B cell (primary cell): Measurements from ENCODE around the gene GPR35. TPM values are rescaled to one million over a fixed set of nuclear protein-coding genes. Genes with fewer than 3 reads are reported as not detected.
A peak's percentile ranks its signal among the peaks of the same experiment; 100 is the strongest.

Experiments used
- ATAC-seq: fragments of 200-7000 bp; cut with Tn5 transposase; one replicate; pipeline ENCODE4 v1.10.0; 2021; ENCODE audit warnings: low read depth, mild to moderate bottlenecking, moderate number of reproducible peaks, moderate library complexity
- CTCF ChIA-PET: fragments of 350-600 bp; sonication (Branson Sonifier 250); formaldehyde crosslinking; loops from one replicate; lab custom pipeline; 2021; ENCODE audit warnings: antibody characterized with exemption, inconsistent platforms; lab: Charles Lee
- POLR2A ChIA-PET: fragments of 350-600 bp; sonication (Branson Sonifier 250); formaldehyde crosslinking; loops from one replicate; lab custom pipeline; 2021; ENCODE audit warnings: antibody characterized with exemption; lab: Charles Lee
- DNase-seq: peaks from one replicate; pipeline ENCODE4 v3.0.0; 2013
- H2AFZ ChIP-seq: 2 replicates; pipeline ENCODE4 v1.6.1; 2012; ENCODE audit warnings: mild to moderate bottlenecking, low read depth, low read length; ENCODE audit not compliant: insufficient read depth, poor library complexity, severe bottlenecking
- H3K27ac ChIP-seq, 2 donors: 1 replicate in 1 of 2; 2 replicates in 1 of 2; pipeline ENCODE4 v1.5.1; 2012 to 2013; ENCODE audit warnings: low read length in 2 of 2, mild to moderate bottlenecking in 2 of 2, moderate library complexity in 1 of 2
- H3K27me3 ChIP-seq, 4 experiments: fragments of 200-600 bp in 1 of 4; sonication (generic) in 1 of 4; replicated peaks in 1 of 4; 1 replicate in 2 of 4; 2 replicates in 2 of 4; pipeline versions ENCODE4 v1.6.1 to v1.7.0; 2013 to 2016; ENCODE audit warnings: low read length in 3 of 4, mild to moderate bottlenecking in 2 of 4, mixed read lengths in 1 of 4, moderate library complexity in 1 of 4; ENCODE audit not compliant: insufficient read depth in 4 of 4, control insufficient read depth in 3 of 4; ENCODE audit errors: control extremely low read depth in 1 of 4
- H3K36me3 ChIP-seq, 2 experiments: replicated peaks in 1 of 2; 1 replicate in 1 of 2; 2 replicates in 1 of 2; pipeline versions ENCODE4 v1.6.1 to v1.7.1; 2013; ENCODE audit warnings: low read length in 1 of 2; ENCODE audit not compliant: insufficient read depth in 2 of 2, control insufficient read depth in 1 of 2; ENCODE audit errors: control extremely low read depth in 1 of 2, extremely low read depth in 1 of 2
- H3K4me1 ChIP-seq, 2 donors: fragments of 200-600 bp in 1 of 2; sonication (generic) in 1 of 2; 1 replicate in 1 of 2; 2 replicates in 1 of 2; pipeline versions ENCODE4 v1.5.1 to v1.6.1; 2013 to 2017; ENCODE audit warnings: low read length in 2 of 2; ENCODE audit not compliant: control insufficient read depth in 2 of 2, insufficient read depth in 2 of 2
- H3K4me2 ChIP-seq: replicated peaks from 2 replicates; pipeline ENCODE3; 2012; ENCODE audit warnings: mild to moderate bottlenecking, low read depth, low read length; ENCODE audit not compliant: poor library complexity, severe bottlenecking
- H3K4me3 ChIP-seq, 5 experiments: fragments of 200-600 bp in 1 of 5; sonication (generic) in 1 of 5; 1 replicate in 3 of 5; 2 replicates in 2 of 5; pipeline versions ENCODE4 v1.5.1 to v1.7.0; 2011 to 2016; ENCODE audit warnings: low read length in 4 of 5, mild to moderate bottlenecking in 4 of 5, low read depth in 2 of 5, control low read depth in 1 of 5, moderate library complexity in 1 of 5; ENCODE audit not compliant: insufficient read depth in 1 of 5; ENCODE audit errors: control extremely low read depth in 1 of 5, extremely low read depth in 1 of 5
- H3K79me2 ChIP-seq: fragments of 200-600 bp; sonication (generic); one replicate; pipeline ENCODE4 v1.6.0; 2016; ENCODE audit warnings: low read length; ENCODE audit not compliant: control insufficient read depth, insufficient read depth
- H3K9ac ChIP-seq: fragments of 200-600 bp; sonication (generic); 2 replicates; pipeline ENCODE4 v1.6.1; 2017; ENCODE audit warnings: mild to moderate bottlenecking, low read length, moderate library complexity
- H3K9me3 ChIP-seq, 3 donors: one replicate each; pipeline versions ENCODE4 v1.6.1 to v1.7.1; 2013; ENCODE audit warnings: low read length in 2 of 3; ENCODE audit not compliant: control insufficient read depth in 2 of 3, insufficient read depth in 1 of 3; ENCODE audit errors: control extremely low read depth in 1 of 3
- H4K20me1 ChIP-seq: 2 replicates; pipeline ENCODE4 v1.6.0; 2012; ENCODE audit warnings: mild to moderate bottlenecking, low read length; ENCODE audit not compliant: insufficient read depth, control insufficient read depth, poor library complexity, severe bottlenecking
- H3K27ac Mint-ChIP-seq: one replicate; pipeline ENCODE4 v1.8.0; 2021; ENCODE audit warnings: mixed read lengths
- H3K27me3 Mint-ChIP-seq: one replicate; pipeline ENCODE4 v1.8.0; 2021; ENCODE audit warnings: mixed read lengths
- H3K4me1 Mint-ChIP-seq: one replicate; pipeline ENCODE4 v1.8.0; 2021; ENCODE audit warnings: mixed read lengths
- H3K4me3 Mint-ChIP-seq: one replicate; pipeline ENCODE4 v1.8.0; 2021; ENCODE audit warnings: mixed read lengths
- H3K9me3 Mint-ChIP-seq: one replicate; pipeline ENCODE4 v1.8.0; 2022; ENCODE audit warnings: mixed read lengths; ENCODE audit not compliant: insufficient read depth
- CTCF ChIP-seq: fragments of 200-600 bp; IDR thresholded peaks from one replicate; pipeline ENCODE4 v1.8.0; 2022; ENCODE audit warnings: antibody characterized with exemption, mild to moderate bottlenecking
- EZH2 ChIP-seq: IDR thresholded peaks from 2 replicates; pipeline ENCODE4 v1.6.1; 2012; ENCODE audit warnings: borderline replicate concordance, low read depth, mild to moderate bottlenecking, moderate library complexity, low read length; ENCODE audit not compliant: insufficient read depth, poor library complexity, severe bottlenecking
- WGBS: methylation state at CpG from one replicate; pipeline ENCODE4 v1.1.5; 2013; ENCODE audit warnings: missing lambda C conversion rate; ENCODE audit not compliant: insufficient coverage; 5-methylcytosine and 5-hydroxymethylcytosine counted together
- intact Hi-C: fragments of 100-400 bp; cut with micrococcal nuclease; formaldehyde crosslinking; loops from one replicate; pipeline ENCODE4 v1.10.0; 2022
- polyA plus RNA-seq: library from polyadenylated mRNA; depleted of rRNA; stranded (reverse); fragments of >200 nt; gene quantifications from 2 replicates; pipeline ENCODE4 v1.2.3, GENCODE V29; 2012
- total RNA-seq, 2 donors: library from RNA; stranded (reverse); fragments of 120-200 nt in 1 of 2; gene quantifications; 1 replicate in 1 of 2; 2 replicates in 1 of 2; pipeline versions ENCODE4 v1.2.3 to v1.2.4, GENCODE V29; 2013 to 2022

GPR35 gene
- total and polyA plus RNA-seq, 2 donors (not counting 1 experiment from before 2014, with no cell fraction given), result 1.8 to 9.6 TPM

- TF ChIP-seq EZH2 (no peak), CTCF (no peak)
- H3K36me3 ChIP-seq, result no peaks in the 10 kb centered on the region
- no peaks in the 10 kb centered on the region for H3K9me3 Mint-ChIP-seq
- 90% methylated on average over 11 of the region's 13 CpGs for WGBS
- H2AFZ ChIP-seq, result no peak overlapping the region
- no peak for ATAC-seq
- H3K4me2 ChIP-seq, result peak overlapping the region; percentile 67
- no peak overlapping the region for H3K9ac ChIP-seq
- H3K4me1 Mint-ChIP-seq, result peaks cover 10% of the 10 kb centered on the region
- peaks cover 0 to 20% (median 6%) of the 10 kb centered on the region in 3 donors for H3K9me3 ChIP-seq
- no peak overlapping the region for H3K27ac ChIP-seq
- H3K27ac Mint-ChIP-seq, result no peak overlapping the region
- ChIA-PET CTCF (no interaction called here), POLR2A (no interaction called here)
- no peak for DNase-seq
- peaks cover 35 to 43% of the 10 kb centered on the region in 2 donors for H3K4me1 ChIP-seq
- H3K27me3 Mint-ChIP-seq, result peaks cover 14% of the 10 kb centered on the region
- H4K20me1 ChIP-seq, result no peaks in the 10 kb centered on the region
- peaks cover 0 to 8% (median 3%) of the 10 kb centered on the region in 4 experiments for H3K27me3 ChIP-seq
- intact Hi-C loops, result no loop called here
- H3K79me2 ChIP-seq, result no peaks in the 10 kb centered on the region
- peak overlapping the region in 1 of 5 experiments; percentile 35 for H3K4me3 ChIP-seq
- no peak overlapping the region for H3K4me3 Mint-ChIP-seq
Measured at GRCh38 chr2:240620149-240620731, 5.0 kb upstream of the GPR35 start.

- WGBS, result 89% methylated on average over 1 of the region's 7 CpGs
- H3K27ac ChIP-seq, result no peak overlapping the region
- H2AFZ ChIP-seq, result no peak overlapping the region
- H3K9ac ChIP-seq, result peak overlapping the region; percentile 29
- H3K9me3 ChIP-seq, result peaks cover 0 to 20% (median 6%) of the 10 kb centered on the region in 3 donors
- Mint-ChIP-seq H3K27me3 (peaks cover 15% of the 10 kb centered on the region), H3K9me3 (no peaks in the 10 kb centered on the region), H3K4me1 (peaks cover 11% of the 10 kb centered on the region), H3K27ac (no peak overlapping the region), H3K4me3 (no peak overlapping the region)
- TF ChIP-seq EZH2 (no peak), CTCF (no peak)
- H3K36me3 ChIP-seq, result no peaks in the 10 kb centered on the region
- H3K4me1 ChIP-seq, result peaks cover 41 to 48% of the 10 kb centered on the region in 2 donors
- H4K20me1 ChIP-seq, result no peaks in the 10 kb centered on the region
- ATAC-seq (no peak), DNase-seq (peak; percentile 37)
- H3K4me3 ChIP-seq, result peak overlapping the region in 1 of 5 experiments; percentile 35
- CTCF ChIA-PET, result no interaction called here
- no peaks in the 10 kb centered on the region for H3K79me2 ChIP-seq
- H3K4me2 ChIP-seq, result peak overlapping the region; percentile 67
- peaks cover 0 to 10% (median 3%) of the 10 kb centered on the region in 4 experiments for H3K27me3 ChIP-seq
- intact Hi-C loops, result no loop called here
- POLR2A ChIA-PET, result no interaction called here
Measured at GRCh38 chr2:240620859-240621258, 4.4 kb upstream of the GPR35 start.
